ENCODE results near the gene GULP1.

GRCh38 chr2:188307850-188308283 lies 16.2 kb downstream of the GULP1 start:
- TF ChIP-seq ZNF221 (tag by site-specific recombination; IDR thresholded peaks at IDR 0.05; ENCODE audit: borderline replicate concordance) (no peak), CTCF (tag by site-specific recombination; IDR thresholded peaks at IDR 0.05) (no peak), REST (tag by site-specific recombination; IDR thresholded peaks at IDR 0.05) (no peak), ZBTB48 (tag by site-specific recombination; IDR thresholded peaks at IDR 0.05) (no peak), ZNF416 (tag by site-specific recombination; IDR thresholded peaks at IDR 0.05) (no peak), ZBTB21 (tag by site-specific recombination; IDR thresholded peaks at IDR 0.05) (no peak), ZNF184 (tag by site-specific recombination; IDR thresholded peaks at IDR 0.05) (no peak), ZNF18 (tag by site-specific recombination; IDR thresholded peaks at IDR 0.05) (no peak), EGR2 (tag by site-specific recombination; IDR thresholded peaks at IDR 0.05; ENCODE audit: low read depth) (no peak), ZBTB8A (tag by site-specific recombination; IDR thresholded peaks at IDR 0.05) (no peak), ZNF24 (tag by site-specific recombination; IDR thresholded peaks at IDR 0.05) (no peak), ZNF776 (tag by site-specific recombination; IDR thresholded peaks at IDR 0.05; ENCODE audit: borderline replicate concordance) (no peak)
- TF ChIP-seq, protein P1, sequence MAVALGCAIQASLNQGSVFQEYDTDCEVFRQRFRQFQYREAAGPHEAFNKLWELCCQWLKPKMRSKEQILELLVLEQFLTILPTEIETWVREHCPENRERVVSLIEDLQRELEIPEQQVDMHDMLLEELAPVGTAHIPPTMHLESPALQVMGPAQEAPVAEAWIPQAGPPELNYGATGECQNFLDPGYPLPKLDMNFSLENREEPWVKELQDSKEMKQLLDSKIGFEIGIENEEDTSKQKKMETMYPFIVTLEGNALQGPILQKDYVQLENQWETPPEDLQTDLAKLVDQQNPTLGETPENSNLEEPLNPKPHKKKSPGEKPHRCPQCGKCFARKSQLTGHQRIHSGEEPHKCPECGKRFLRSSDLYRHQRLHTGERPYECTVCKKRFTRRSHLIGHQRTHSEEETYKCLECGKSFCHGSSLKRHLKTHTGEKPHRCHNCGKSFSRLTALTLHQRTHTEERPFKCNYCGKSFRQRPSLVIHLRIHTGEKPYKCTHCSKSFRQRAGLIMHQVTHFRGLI (tag by site-specific recombination; IDR thresholded peaks at IDR 0.05): no peak

Measured in HEK293 (cell line).